Kidney epithelial cell (primary cell): ENCODE data around the gene SERPINC1. TPM values are rescaled to one million over a fixed set of nuclear protein-coding genes. Genes with fewer than 3 reads are reported as not detected.
"Not testable (repeated sequence)": the region's sequence is repeated elsewhere in the genome, so short reads cannot be mapped to it uniquely, and the experiment has no call there.

Experiments used
- DNase-seq: peaks from one replicate; pipeline ENCODE4 v3.0.0-alpha.2; 2010; ENCODE audit warnings: low read depth
- H3K27me3 ChIP-seq: 2 replicates; pipeline ENCODE4 v1.6.0; 2011; ENCODE audit warnings: low read length; ENCODE audit not compliant: control insufficient read depth, insufficient read depth
- H3K36me3 ChIP-seq: 2 replicates; pipeline ENCODE4 v1.5.1; 2011; ENCODE audit warnings: low read length; ENCODE audit not compliant: control insufficient read depth, insufficient read depth
- H3K4me3 ChIP-seq: 2 replicates; pipeline ENCODE4 v1.5.1; 2011; ENCODE audit warnings: low read depth, mild to moderate bottlenecking, control low read depth, low read length
- CTCF ChIP-seq: IDR thresholded peaks from 2 replicates; pipeline ENCODE4 v1.5.1; 2011; ENCODE audit warnings: mild to moderate bottlenecking, moderate library complexity, low read length, control low read depth, inconsistent platforms; ENCODE audit not compliant: insufficient read depth, poor library complexity, severe bottlenecking
- total RNA-seq: library from RNA; depleted of rRNA; stranded (reverse); fragments of >200 nt; gene quantifications from 2 replicates; pipeline ENCODE4 v1.2.3, GENCODE V29; 2015

Gene SERPINC1
- total RNA-seq, 1 donor from 2014 or later, result 0.25 TPM

DNA sequence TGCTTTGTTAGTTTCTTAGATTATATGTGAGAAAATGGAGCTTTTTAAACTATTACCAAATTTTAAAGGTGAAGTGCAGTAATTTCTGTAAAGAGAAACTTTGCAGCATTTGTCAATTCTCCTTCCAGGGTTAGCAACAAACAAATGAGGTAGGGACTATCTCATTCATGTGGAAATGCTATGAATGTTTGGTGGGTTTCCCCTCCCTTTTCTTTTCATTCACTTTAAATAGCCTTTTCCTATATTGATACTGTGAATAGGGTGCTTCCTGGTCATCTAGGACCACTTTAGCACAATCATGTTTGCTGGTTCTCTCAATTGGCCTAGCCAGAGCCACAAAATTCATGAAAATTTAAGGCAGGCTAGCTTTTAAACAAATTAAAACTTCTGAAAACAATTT is 28.4 kb downstream of the SERPINC1 start:
- no peak for TF ChIP-seq CTCF
- peaks cover 1% of the 10 kb centered on the region for H3K36me3 ChIP-seq
- DNase-seq, result no peak
- no peaks in the 10 kb centered on the region for H3K27me3 ChIP-seq
- no peak overlapping the region for H3K4me3 ChIP-seq

GRCh38 chr1:173887627-173888026 is 29.5 kb downstream of the SERPINC1 start:
- H3K36me3 ChIP-seq, result peaks cover 1% of the 10 kb centered on the region
- no peaks in the 10 kb centered on the region for H3K27me3 ChIP-seq
- TF ChIP-seq CTCF, result no peak
- no peak overlapping the region for H3K4me3 ChIP-seq
- DNase-seq, result no peak

DNA sequence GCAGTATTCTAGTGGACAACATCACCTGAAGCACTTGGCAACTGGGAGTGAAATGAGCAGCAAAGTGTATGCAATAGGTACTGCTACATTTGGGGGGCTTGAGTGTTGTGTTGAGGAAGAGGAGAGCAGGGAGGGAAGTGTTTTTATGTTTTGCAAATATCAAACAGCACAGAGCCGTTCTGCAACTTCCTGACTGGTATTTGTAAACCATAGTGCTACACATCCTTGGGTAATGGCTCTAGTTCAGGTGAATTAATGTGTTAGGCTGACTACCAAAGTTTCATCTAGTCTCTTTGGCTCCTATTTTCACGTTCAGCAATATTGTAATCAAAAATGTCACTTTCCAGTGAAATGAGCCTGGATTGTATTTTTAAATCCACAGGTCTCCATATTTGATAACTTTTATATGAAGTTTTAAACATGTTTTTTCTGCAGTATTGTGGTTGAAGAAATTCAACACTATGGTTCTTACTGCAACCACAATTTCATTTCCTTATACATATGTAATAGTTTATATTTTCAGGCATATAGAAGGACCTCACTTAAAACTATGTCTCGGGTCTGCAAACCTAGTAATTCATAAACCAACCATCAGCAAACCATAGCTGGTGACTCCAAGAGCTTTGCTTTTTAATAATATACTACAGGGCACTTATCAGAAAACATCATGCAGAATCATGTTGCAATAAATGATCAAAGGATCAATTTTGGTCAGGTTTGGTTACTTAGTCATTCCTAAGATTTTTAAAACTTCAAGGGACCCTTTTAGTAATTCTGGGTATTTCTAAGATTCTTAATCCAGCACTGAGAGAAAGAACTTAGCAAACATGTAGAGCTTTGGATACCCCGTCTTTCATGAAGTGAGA is 30.1 kb downstream of the SERPINC1 start:
- TF ChIP-seq CTCF, result no peak
- Histone ChIP-seq H3K36me3 (peaks cover 1% of the 10 kb centered on the region), H3K4me3 (no peak overlapping the region), H3K27me3 (no peaks in the 10 kb centered on the region)
- DNase-seq, result no peak

GRCh38 chr1:173884701-173885100 is 32.4 kb downstream of the SERPINC1 start:
- TF ChIP-seq CTCF, result no peak
- peaks cover 1% of the 10 kb centered on the region for H3K36me3 ChIP-seq
- no peak overlapping the region for H3K4me3 ChIP-seq
- DNase-seq, result no peak
- no peaks in the 10 kb centered on the region for H3K27me3 ChIP-seq

- not testable (repeated sequence) for H3K27me3 ChIP-seq, DNase-seq
Observed at GRCh38 chr1:173881117-173881516, 36.0 kb downstream of the SERPINC1 start.

DNA sequence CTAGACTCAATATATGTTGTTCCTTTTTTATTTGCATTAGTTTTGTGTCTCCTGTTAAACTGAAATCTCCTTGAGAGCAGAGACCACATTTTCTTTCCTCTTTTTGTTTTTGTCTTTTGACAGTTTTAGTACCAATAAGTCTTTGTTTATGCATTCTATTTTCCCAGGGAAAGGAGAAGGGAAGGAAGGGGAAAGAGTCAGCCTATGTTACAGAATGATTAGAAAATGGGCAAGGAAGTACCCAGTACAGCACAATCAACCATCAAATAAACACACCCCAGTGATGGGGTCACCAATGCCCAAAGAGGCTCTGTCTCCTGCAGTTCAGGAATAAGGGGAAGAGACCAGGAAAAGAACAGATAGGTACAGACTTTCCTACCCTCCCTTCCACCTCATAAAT is 38.9 kb downstream of the SERPINC1 start:
- no peak for DNase-seq
- Histone ChIP-seq H3K4me3 (no peak overlapping the region), H3K36me3 (no peaks in the 10 kb centered on the region), H3K27me3 (no peaks in the 10 kb centered on the region)
- TF ChIP-seq CTCF, result no peak

More at GRCh38 chr1:173881117-173881516, 36.0 kb downstream of the SERPINC1 start:
- not testable (repeated sequence) for H3K36me3 ChIP-seq, H3K4me3 ChIP-seq
